PC-9 (cell line): Measurements from ENCODE around the gene CNTN5. TPM values are rescaled to one million over a fixed set of nuclear protein-coding genes. Genes with fewer than 3 reads are reported as not detected.

Experiments
- BruUV-seq: library from RNA; stranded (reverse); fragments of 400-500 nt; replicated peaks from 2 replicates; lab custom pipeline; 2021; lab: Mats Ljungman, UMichigan
- CTCF ChIA-PET: fragments of 300-600 bp; sonication (Branson Sonifier 250); formaldehyde crosslinking; loops from one replicate; lab custom pipeline; 2022; ENCODE audit warnings: antibody characterized with exemption; lab: Charles Lee
- POLR2A ChIA-PET: fragments of 300-600 bp; sonication (Branson Sonifier 250); formaldehyde crosslinking; loops from one replicate; lab custom pipeline; 2022; ENCODE audit warnings: antibody characterized with exemption; ENCODE audit not compliant: unreplicated experiment; lab: Charles Lee
- DNase-seq, 2 experiments: peaks; one replicate each; pipeline versions ENCODE4 v3.0.0 to v3.0.0-alpha.2; 2015 to 2022; ENCODE audit warnings: mixed read lengths in 1 of 2
- H2AFZ ChIP-seq: fragments of 200-600 bp; sonication (generic); 2 replicates; pipeline ENCODE4 v1.8.1; 2017; ENCODE audit warnings: antibody characterized with exemption
- H3F3A ChIP-seq: fragments of 200-600 bp; sonication (generic); 2 replicates; pipeline ENCODE4 v1.8.1; 2017; ENCODE audit warnings: antibody characterized with exemption, mild to moderate bottlenecking, low read depth; ENCODE audit not compliant: insufficient read depth
- H3K27ac ChIP-seq: fragments of 200-600 bp; sonication (generic); 2 replicates; pipeline ENCODE4 v1.6.1; 2016; ENCODE audit warnings: mixed run types
- H3K27me3 ChIP-seq: fragments of 200-600 bp; sonication (generic); 2 replicates; pipeline ENCODE4 v1.6.1; 2016; ENCODE audit warnings: low read depth, mixed run types; ENCODE audit not compliant: insufficient read depth
- H3K36me3 ChIP-seq: fragments of 200-600 bp; sonication (generic); 2 replicates; pipeline ENCODE4 v1.6.1; 2016; ENCODE audit warnings: low read depth, mixed run types
- H3K4me1 ChIP-seq: fragments of 200-600 bp; sonication (generic); replicated peaks from 2 replicates; pipeline ENCODE4 v1.6.1; 2016; ENCODE audit warnings: mixed run types; ENCODE audit not compliant: insufficient read depth
- H3K4me2 ChIP-seq: fragments of 200-600 bp; sonication (generic); 2 replicates; pipeline ENCODE4 v1.6.1; 2017; ENCODE audit warnings: mixed run types
- H3K4me3 ChIP-seq: fragments of 200-600 bp; sonication (generic); 2 replicates; pipeline ENCODE4 v1.6.1; 2016; ENCODE audit warnings: mixed run types
- H3K79me2 ChIP-seq: fragments of 200-600 bp; sonication (generic); 2 replicates; pipeline ENCODE4 v1.6.1; 2017; ENCODE audit warnings: low read depth, mixed run types
- H3K9me2 ChIP-seq: fragments of 200-600 bp; sonication (generic); 2 replicates; pipeline ENCODE4 v1.8.1; 2017; ENCODE audit warnings: mild to moderate bottlenecking; ENCODE audit not compliant: insufficient read depth
- H3K9me3 ChIP-seq: fragments of 200-600 bp; sonication (generic); 2 replicates; pipeline ENCODE4 v1.8.1; 2016; ENCODE audit warnings: low read depth; ENCODE audit not compliant: insufficient read depth
- H4K20me1 ChIP-seq: fragments of 200-600 bp; sonication (generic); 2 replicates; pipeline ENCODE4 v1.8.1; 2017; ENCODE audit not compliant: insufficient read depth
- CTCF ChIP-seq: fragments of 200-600 bp; sonication (generic); conservative IDR thresholded peaks from 2 replicates; pipeline ENCODE4 v1.6.1; 2017; ENCODE audit warnings: mixed run types, antibody characterized with exemption, mild to moderate bottlenecking, moderate library complexity
- EZH2 ChIP-seq: fragments of 200-600 bp; sonication (generic); IDR thresholded peaks from 2 replicates; pipeline ENCODE4 v1.8.0; 2017; ENCODE audit warnings: antibody characterized with exemption, low read depth
- intact Hi-C: fragments of 100-400 bp; cut with micrococcal nuclease; formaldehyde crosslinking; loops from one replicate; pipeline ENCODE4 v1.10.0; 2022; ENCODE audit not compliant: unreplicated experiment
- total RNA-seq: library from RNA; stranded (reverse); gene quantifications from 2 replicates; pipeline ENCODE4 v1.2.3, GENCODE V29; 2021

The CNTN5 gene
- total RNA-seq, 1 experiment from 2014 or later: not detected

GRCh38 chr11:100185588-100185987 lies 1164.8 kb downstream of the CNTN5 start:
- Histone ChIP-seq H3K27me3 (no peaks in the 10 kb centered on the region), H3K4me1 (no peaks in the 10 kb centered on the region), H4K20me1 (no peaks in the 10 kb centered on the region), H3K9me2 (no peaks in the 10 kb centered on the region), H2AFZ (no peak overlapping the region), H3F3A (no peaks in the 10 kb centered on the region), H3K4me3 (no peak overlapping the region), H3K79me2 (no peaks in the 10 kb centered on the region), H3K9me3 (no peaks in the 10 kb centered on the region), H3K4me2 (no peak overlapping the region), H3K27ac (no peak overlapping the region), H3K36me3 (no peaks in the 10 kb centered on the region)
- no peak for DNase-seq
- CTCF ChIA-PET: no interaction called here
- BruUV-seq: no TSS peak
- TF ChIP-seq EZH2 (no peak), CTCF (no peak)
- POLR2A ChIA-PET: no interaction called here
- intact Hi-C loops: no loop called here

DNA sequence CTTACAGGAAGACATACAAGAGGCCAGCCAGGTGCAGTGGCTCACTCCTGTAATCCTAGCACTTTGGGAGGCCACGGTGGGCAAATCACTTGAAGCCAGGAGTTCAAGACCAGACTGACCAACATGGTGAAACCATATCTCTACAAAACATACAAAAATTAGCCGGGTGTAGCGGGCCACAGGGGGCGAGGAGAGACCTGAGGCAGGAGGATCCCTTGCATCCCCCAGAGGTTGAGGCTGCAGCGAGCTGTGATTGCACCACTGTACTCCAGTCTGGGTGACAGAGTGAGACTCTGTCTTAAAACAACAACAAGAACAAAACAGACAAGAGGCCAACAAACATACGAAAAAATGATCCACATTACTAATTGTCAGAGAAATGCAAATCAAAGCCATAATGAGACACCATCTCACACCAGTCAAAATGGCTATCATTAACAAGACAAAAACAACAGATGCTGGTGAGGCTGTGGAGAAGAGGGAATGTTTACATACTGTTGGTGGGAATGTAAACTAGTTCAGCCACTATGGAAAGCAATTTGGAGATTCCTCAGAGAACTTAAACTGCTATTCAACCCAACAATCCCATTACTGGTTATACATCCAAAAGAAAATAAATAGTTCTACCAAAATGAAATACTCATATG lies 1167.5 kb downstream of the CNTN5 start:
- no peaks in the 10 kb centered on the region for H3K27me3 ChIP-seq
- no peaks in the 10 kb centered on the region for H3K4me1 ChIP-seq
- no peak overlapping the region for H3K4me3 ChIP-seq
- H3K9me2 ChIP-seq: no peaks in the 10 kb centered on the region
- CTCF ChIA-PET: no interaction called here
- no peaks in the 10 kb centered on the region for H3K79me2 ChIP-seq
- no peak for DNase-seq
- H3K27ac ChIP-seq: no peak overlapping the region
- POLR2A ChIA-PET: no interaction called here
- H3F3A ChIP-seq: no peaks in the 10 kb centered on the region
- intact Hi-C loops: no loop called here
- BruUV-seq: no TSS peak
- H2AFZ ChIP-seq: no peak overlapping the region
- H3K9me3 ChIP-seq: no peaks in the 10 kb centered on the region
- TF ChIP-seq CTCF (no peak), EZH2 (no peak)
- no peak overlapping the region for H3K4me2 ChIP-seq
- no peaks in the 10 kb centered on the region for H3K36me3 ChIP-seq
- H4K20me1 ChIP-seq: no peaks in the 10 kb centered on the region

DNA sequence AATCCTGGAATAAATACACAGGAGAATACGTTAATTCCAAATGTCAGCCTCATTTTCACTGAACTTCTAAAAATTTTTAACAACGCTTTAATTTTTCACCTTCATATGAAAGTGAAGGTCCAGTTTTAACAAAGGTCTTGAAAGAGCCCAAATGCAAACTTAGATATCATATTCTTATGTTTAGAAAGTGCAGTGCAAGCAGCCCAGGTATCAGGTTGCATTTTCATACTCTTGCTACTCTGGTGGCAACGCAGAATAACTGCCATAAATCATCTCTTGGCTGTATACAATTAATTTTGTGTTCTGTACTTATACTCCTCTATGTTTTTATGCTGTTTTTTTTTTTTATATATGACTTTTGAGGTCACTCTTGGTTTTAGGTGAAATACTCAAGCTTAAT lies 1169.6 kb downstream of the CNTN5 start:
- POLR2A ChIA-PET: no interaction called here
- BruUV-seq: no TSS peak
- Histone ChIP-seq H3F3A (no peaks in the 10 kb centered on the region), H3K4me1 (no peaks in the 10 kb centered on the region), H3K4me3 (no peak overlapping the region), H2AFZ (no peak overlapping the region), H3K4me2 (no peak overlapping the region), H3K27ac (no peak overlapping the region), H4K20me1 (no peaks in the 10 kb centered on the region), H3K9me2 (no peaks in the 10 kb centered on the region), H3K36me3 (no peaks in the 10 kb centered on the region), H3K9me3 (no peaks in the 10 kb centered on the region), H3K79me2 (no peaks in the 10 kb centered on the region), H3K27me3 (no peaks in the 10 kb centered on the region)
- no peak for TF ChIP-seq CTCF
- CTCF ChIA-PET: no interaction called here
- intact Hi-C loops: no loop called here
- DNase-seq: no peak
